ENCODE results near the gene NR4A1. TPM values are rescaled to one million over a fixed set of nuclear protein-coding genes. Genes with fewer than 3 reads are reported as not detected.
A peak's percentile ranks its signal among the peaks of the same experiment; 100 is the strongest.

The NR4A1 gene
- total RNA-seq, 1 experiment from 2014 or later: 26.9 TPM

DNA sequence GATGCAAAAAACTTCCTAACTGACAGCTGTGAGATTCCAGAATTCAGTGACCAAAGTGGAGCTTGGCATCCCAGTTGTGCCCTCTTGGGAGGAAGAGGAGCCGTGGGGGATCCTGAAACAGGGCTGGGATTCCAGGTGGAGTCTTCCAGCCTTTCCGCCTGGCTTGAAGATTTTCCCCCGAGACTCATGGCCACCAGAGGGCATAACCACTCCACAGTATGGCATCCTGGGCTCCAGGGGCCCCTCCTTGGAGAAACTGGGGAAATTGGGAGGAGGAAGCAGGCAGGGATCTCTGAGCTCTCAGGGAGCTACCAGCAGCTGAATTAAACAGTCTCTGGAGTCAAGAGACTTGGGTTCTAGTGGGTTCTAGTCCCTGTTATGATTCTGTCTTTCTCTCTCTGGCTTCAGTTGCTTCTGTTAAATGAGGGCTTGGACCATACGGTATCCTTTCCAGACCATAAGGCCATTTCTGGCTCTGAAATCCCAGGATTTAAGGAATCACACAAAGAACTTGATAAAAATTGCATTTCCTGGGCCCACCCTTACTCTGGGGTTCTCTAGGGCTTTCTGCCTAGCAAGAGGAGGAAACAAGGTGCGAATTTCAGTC is 47.1 kb upstream of the NR4A1 start:
- CTCF ChIA-PET: interaction anchor here (0.6 to 38.0 kb wide), 36 partner anchors 11 to 341 kb away, joined by 3 to 1431 read pairs (median 4); partner anchors contain the start of genes ACVRL1, ATG101, NR4A1 and SMIM41
- no peak overlapping the region for H3K4me3 Mint-ChIP-seq
- H3K27me3 Mint-ChIP-seq (ENCODE audit: low read depth): peaks cover 47% of the 10 kb centered on the region
- ATAC-seq (peak; percentile 39), DNase-seq (ENCODE audit: low spot score) (peak; percentile 74)
- no peak overlapping the region for H3K27ac Mint-ChIP-seq
- H3K9me3 Mint-ChIP-seq: no peaks in the 10 kb centered on the region
- no peak for TF ChIP-seq ESRRA (CRISPR knock-in tag; IDR thresholded peaks at IDR 0.05; ENCODE audit: borderline replicate concordance)
- TF ChIP-seq ZBTB21 (CRISPR knock-in tag; IDR thresholded peaks at IDR 0.05; ENCODE audit: borderline replicate concordance): no peak
- TF ChIP-seq GTF2I (CRISPR knock-in tag; conservative IDR thresholded peaks at IDR 0.05): no peak
- 0 out of 2 replicates have a peak, but pooled peaks have one; percentile 24 for TF ChIP-seq SP1 (CRISPR knock-in tag; conservative IDR thresholded peaks at IDR 0.05)
- TF ChIP-seq, protein P1, sequence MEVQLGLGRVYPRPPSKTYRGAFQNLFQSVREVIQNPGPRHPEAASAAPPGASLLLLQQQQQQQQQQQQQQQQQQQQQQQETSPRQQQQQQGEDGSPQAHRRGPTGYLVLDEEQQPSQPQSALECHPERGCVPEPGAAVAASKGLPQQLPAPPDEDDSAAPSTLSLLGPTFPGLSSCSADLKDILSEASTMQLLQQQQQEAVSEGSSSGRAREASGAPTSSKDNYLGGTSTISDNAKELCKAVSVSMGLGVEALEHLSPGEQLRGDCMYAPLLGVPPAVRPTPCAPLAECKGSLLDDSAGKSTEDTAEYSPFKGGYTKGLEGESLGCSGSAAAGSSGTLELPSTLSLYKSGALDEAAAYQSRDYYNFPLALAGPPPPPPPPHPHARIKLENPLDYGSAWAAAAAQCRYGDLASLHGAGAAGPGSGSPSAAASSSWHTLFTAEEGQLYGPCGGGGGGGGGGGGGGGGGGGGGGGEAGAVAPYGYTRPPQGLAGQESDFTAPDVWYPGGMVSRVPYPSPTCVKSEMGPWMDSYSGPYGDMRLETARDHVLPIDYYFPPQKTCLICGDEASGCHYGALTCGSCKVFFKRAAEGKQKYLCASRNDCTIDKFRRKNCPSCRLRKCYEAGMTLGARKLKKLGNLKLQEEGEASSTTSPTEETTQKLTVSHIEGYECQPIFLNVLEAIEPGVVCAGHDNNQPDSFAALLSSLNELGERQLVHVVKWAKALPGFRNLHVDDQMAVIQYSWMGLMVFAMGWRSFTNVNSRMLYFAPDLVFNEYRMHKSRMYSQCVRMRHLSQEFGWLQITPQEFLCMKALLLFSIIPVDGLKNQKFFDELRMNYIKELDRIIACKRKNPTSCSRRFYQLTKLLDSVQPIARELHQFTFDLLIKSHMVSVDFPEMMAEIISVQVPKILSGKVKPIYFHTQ (CRISPR knock-in tag; IDR thresholded peaks at IDR 0.05): no peak
- peak; percentile 42 for TF ChIP-seq CTCF (IDR thresholded peaks at IDR 0.05)
- peaks cover 20% of the 10 kb centered on the region for H3K4me1 Mint-ChIP-seq
- H3K36me3 Mint-ChIP-seq: peaks cover 4% of the 10 kb centered on the region
- POLR2A ChIA-PET: interaction anchor here (0.6 to 1.4 kb wide), 3 partner anchors 17 to 21 kb away, joined by 3 to 8 read pairs (median 7); no protein-coding TSS in a partner anchor

- H3K4me3 Mint-ChIP-seq: peak overlapping the region; percentile 88; the same call in 1 of the 2 replicates
- ChIA-PET POLR2A (no interaction called here), CTCF (interaction anchor here (1.1 to 38.0 kb wide), 7 partner anchors 12 to 114 kb away, joined by 3 to 1431 read pairs (median 16); no protein-coding TSS in a partner anchor)
- H3K27ac Mint-ChIP-seq: no peak overlapping the region
- DNase-seq (ENCODE audit: low spot score): no peak
- no peak for TF ChIP-seq CREM (CRISPR knock-in tag; IDR thresholded peaks at IDR 0.05)
- TF ChIP-seq, protein P2, sequence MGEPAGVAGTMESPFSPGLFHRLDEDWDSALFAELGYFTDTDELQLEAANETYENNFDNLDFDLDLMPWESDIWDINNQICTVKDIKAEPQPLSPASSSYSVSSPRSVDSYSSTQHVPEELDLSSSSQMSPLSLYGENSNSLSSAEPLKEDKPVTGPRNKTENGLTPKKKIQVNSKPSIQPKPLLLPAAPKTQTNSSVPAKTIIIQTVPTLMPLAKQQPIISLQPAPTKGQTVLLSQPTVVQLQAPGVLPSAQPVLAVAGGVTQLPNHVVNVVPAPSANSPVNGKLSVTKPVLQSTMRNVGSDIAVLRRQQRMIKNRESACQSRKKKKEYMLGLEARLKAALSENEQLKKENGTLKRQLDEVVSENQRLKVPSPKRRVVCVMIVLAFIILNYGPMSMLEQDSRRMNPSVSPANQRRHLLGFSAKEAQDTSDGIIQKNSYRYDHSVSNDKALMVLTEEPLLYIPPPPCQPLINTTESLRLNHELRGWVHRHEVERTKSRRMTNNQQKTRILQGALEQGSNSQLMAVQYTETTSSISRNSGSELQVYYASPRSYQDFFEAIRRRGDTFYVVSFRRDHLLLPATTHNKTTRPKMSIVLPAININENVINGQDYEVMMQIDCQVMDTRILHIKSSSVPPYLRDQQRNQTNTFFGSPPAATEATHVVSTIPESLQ (CRISPR knock-in tag; IDR thresholded peaks at IDR 0.05): no peak
- TF ChIP-seq SMAD4 (CRISPR knock-in tag; IDR thresholded peaks at IDR 0.05): no peak
- TF ChIP-seq, protein P3, sequence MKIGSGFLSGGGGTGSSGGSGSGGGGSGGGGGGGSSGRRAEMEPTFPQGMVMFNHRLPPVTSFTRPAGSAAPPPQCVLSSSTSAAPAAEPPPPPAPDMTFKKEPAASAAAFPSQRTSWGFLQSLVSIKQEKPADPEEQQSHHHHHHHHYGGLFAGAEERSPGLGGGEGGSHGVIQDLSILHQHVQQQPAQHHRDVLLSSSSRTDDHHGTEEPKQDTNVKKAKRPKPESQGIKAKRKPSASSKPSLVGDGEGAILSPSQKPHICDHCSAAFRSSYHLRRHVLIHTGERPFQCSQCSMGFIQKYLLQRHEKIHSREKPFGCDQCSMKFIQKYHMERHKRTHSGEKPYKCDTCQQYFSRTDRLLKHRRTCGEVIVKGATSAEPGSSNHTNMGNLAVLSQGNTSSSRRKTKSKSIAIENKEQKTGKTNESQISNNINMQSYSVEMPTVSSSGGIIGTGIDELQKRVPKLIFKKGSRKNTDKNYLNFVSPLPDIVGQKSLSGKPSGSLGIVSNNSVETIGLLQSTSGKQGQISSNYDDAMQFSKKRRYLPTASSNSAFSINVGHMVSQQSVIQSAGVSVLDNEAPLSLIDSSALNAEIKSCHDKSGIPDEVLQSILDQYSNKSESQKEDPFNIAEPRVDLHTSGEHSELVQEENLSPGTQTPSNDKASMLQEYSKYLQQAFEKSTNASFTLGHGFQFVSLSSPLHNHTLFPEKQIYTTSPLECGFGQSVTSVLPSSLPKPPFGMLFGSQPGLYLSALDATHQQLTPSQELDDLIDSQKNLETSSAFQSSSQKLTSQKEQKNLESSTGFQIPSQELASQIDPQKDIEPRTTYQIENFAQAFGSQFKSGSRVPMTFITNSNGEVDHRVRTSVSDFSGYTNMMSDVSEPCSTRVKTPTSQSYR (CRISPR knock-in tag; IDR thresholded peaks at IDR 0.05): no peak
- no peak for TF ChIP-seq TEAD1 (CRISPR knock-in tag; IDR thresholded peaks at IDR 0.05)
- no peak for TF ChIP-seq ZNF425 (CRISPR knock-in tag; conservative IDR thresholded peaks at IDR 0.05)
- peaks cover 27% of the 10 kb centered on the region for H3K4me1 Mint-ChIP-seq
- no peak for ATAC-seq
- no peaks in the 10 kb centered on the region for H3K36me3 Mint-ChIP-seq
- no peaks in the 10 kb centered on the region for H3K9me3 Mint-ChIP-seq
- peaks cover 51% of the 10 kb centered on the region for H3K27me3 Mint-ChIP-seq (ENCODE audit: low read depth)
Measured at GRCh38 chr12:52005218-52005902, 45.9 kb upstream of the NR4A1 start.
